Stimulated activated naive CD8-positive, alpha-beta T cell treated with anti-CD3 and anti-CD28 coated beads, Interleukin-15, amount 100 ng/mL, for 72 hours (primary cell): ENCODE measurements around the gene GUCY2F.

Experiments used
- ATAC-seq: fragments of 150-1000 bp; cut with Tn5 transposase; 2 replicates; pipeline ENCODE4 v1.10.0; 2021; ENCODE audit warnings: mild to moderate bottlenecking, moderate library complexity
- DNase-seq, 2 donors: peaks; one replicate each; pipeline ENCODE4 v3.0.0; 2021 to 2022
- H3K27ac Mint-ChIP-seq, 2 donors: one replicate each; pipeline ENCODE4 v1.8.0; 2022; ENCODE audit warnings: mild to moderate bottlenecking in 2 of 2, mixed read lengths in 2 of 2, moderate library complexity in 2 of 2
- H3K27me3 Mint-ChIP-seq: one replicate; pipeline ENCODE4 v1.8.0; 2022; ENCODE audit warnings: mixed read lengths
- H3K4me1 Mint-ChIP-seq: one replicate; pipeline ENCODE4 v1.8.0; 2022; ENCODE audit warnings: mild to moderate bottlenecking, mixed read lengths
- H3K4me3 Mint-ChIP-seq, 2 donors: one replicate each; pipeline ENCODE4 v1.8.0; 2022; ENCODE audit warnings: mild to moderate bottlenecking in 2 of 2, mixed read lengths in 2 of 2, moderate library complexity in 1 of 2
- H3K9me3 Mint-ChIP-seq, 2 donors: one replicate each; pipeline ENCODE4 v1.8.0; 2022; ENCODE audit warnings: mixed read lengths in 2 of 2

GUCY2F gene

DNA sequence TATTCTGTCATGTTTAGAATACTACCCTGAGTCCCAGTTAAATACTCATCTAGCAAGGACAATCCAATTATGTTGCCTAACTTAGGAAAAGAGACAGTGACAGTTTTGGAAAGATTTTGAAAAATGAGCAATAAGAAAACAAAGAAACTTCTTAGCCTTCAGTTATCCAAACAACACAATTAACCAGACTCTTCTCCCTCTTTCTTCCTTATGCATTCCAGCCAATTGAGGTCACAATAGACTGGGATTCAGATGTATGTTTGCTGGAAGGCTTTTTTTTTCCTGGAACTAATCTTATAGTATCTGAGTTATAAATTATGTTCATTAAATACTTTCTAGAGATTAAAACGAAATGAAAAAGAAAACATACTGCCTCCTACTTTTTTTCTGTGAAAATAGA lies 109.6 kb downstream of the GUCY2F start:
- Mint-ChIP-seq H3K4me3 (no peak overlapping the region), H3K27me3 (peaks cover 7% of the 10 kb centered on the region), H3K9me3 (no peaks in the 10 kb centered on the region), H3K4me1 (no peaks in the 10 kb centered on the region), H3K27ac (no peak overlapping the region)
- DNase-seq = no peak
- no peak for ATAC-seq

DNA sequence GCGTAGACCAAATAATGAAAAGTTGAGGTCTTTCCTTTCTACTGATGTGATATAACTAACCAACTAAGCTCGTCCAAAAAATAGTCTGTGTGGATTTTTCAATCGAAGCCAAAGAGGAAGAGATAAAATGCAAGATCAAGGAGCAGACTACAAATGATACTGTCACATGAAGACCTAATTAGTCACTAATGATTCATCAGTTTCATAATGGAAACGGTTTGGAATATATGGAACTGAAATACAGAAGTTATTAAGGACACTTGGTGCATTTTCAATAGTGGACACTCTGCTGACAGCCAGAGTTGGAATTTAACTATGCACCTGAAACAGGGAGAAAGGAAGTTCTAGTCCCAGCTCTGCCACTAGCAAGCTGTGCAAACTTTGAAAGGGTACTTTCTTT lies 119.8 kb downstream of the GUCY2F start:
- Mint-ChIP-seq H3K9me3 (no peaks in the 10 kb centered on the region), H3K4me3 (no peak overlapping the region), H3K27me3 (peaks cover 8% of the 10 kb centered on the region), H3K27ac (no peak overlapping the region), H3K4me1 (no peaks in the 10 kb centered on the region)
- no peak for DNase-seq
- ATAC-seq = no peak

DNA sequence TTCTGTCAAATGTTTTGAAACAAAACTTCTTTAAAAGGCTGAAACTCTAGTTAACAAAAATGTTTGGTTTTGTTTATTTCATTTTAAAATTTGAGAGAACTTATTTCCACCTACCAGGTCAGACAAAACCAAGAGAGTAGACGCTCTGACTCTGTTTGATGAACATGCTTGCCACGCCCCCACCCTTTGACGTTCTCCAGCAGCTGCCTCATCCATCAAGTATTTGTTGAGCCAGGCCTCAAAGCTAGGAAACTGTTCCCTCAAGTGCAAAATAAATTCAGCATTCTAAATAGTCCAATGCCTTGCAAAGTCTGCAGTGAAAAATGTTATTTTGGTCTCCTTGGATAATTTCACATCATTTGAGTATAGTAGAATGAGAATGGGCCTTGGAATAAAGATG lies 121.6 kb downstream of the GUCY2F start:
- DNase-seq (no peak), ATAC-seq (no peak)
- H3K27me3 Mint-ChIP-seq = peaks cover 8% of the 10 kb centered on the region
- no peaks in the 10 kb centered on the region for H3K9me3 Mint-ChIP-seq
- no peak overlapping the region for H3K4me3 Mint-ChIP-seq
- no peak overlapping the region for H3K27ac Mint-ChIP-seq
- H3K4me1 Mint-ChIP-seq = no peaks in the 10 kb centered on the region

DNA sequence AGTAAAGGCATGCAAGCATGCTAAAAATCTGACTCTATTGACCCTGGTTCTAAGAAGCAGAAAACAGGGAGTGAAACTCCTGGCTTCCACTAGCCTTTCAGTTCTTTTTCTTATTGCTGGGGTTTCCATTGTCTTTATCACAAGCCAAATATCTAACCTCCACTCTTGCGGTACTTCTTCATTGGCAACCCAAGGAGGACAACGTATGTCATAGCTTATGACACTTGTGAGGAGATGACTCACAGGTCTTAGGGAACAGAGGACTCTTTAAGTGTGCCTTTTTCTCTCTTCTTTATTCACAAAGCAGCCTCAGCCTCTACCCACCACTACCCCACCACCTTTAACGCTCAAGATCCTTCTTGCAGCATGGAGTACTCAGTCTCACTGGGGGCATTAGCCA lies 124.2 kb downstream of the GUCY2F start:
- Mint-ChIP-seq H3K27me3 (no peaks in the 10 kb centered on the region), H3K4me3 (no peak overlapping the region), H3K4me1 (no peaks in the 10 kb centered on the region), H3K27ac (no peak overlapping the region), H3K9me3 (no peaks in the 10 kb centered on the region)
- DNase-seq = no peak
- peak; percentile 40 for ATAC-seq

- Mint-ChIP-seq H3K4me1 (no peaks in the 10 kb centered on the region), H3K4me3 (no peak overlapping the region), H3K27me3 (peaks cover 6% of the 10 kb centered on the region), H3K27ac (no peak overlapping the region), H3K9me3 (no peaks in the 10 kb centered on the region)
- DNase-seq (no peak), ATAC-seq (no peak)
These were observed 125.2 kb downstream of the GUCY2F start for GRCh38 chrX:109356684-109357083.

DNA sequence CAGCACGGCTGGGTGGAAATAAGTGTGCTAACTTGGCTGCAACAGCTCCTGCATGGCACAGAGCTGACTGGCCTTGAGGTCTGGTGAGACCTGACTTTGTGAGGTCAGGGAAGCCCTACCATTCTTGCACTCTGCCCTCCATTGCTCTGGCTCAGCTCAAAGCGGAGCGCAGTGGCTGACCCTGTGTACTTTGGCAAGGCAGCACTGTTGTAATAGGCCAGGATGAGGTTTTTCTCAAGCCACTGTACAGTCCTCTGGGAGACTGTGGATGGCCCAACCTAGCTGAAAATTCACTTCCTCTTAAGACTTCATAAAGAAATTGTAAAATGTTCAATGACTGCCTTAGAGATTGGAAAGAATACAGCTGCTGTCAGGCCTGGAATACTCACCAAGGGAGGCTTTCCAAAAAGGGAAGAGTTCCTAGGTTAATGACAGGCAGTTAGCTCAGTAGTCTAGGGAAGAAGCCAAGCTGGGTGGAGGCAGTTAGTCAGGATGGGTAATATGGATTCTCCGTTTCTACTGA lies 129.8 kb downstream of the GUCY2F start:
- ATAC-seq = no peak
- Mint-ChIP-seq H3K27me3 (peaks cover 7% of the 10 kb centered on the region), H3K4me1 (peaks cover 1% of the 10 kb centered on the region), H3K9me3 (no peaks in the 10 kb centered on the region), H3K27ac (no peak overlapping the region), H3K4me3 (no peak overlapping the region)
- no peak for DNase-seq

DNA sequence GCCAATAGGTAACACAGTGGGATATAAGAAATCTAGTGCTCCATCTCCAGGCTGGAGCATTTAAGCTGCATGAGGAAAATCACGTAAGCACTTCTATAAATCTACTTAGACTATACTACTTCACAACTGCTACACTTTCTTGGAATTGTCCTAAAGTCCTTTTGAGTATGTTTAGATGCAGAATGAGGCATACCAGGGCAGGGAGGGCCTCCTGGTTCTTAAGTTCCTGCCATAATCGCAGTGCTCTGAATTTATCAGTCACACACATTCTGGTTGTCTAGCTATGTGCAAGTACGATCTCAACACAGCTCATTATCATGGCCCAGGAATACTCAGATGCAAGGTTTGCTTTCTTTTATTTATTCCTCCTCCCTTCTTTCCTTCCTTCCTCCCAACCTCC lies 130.3 kb downstream of the GUCY2F start:
- H3K4me3 Mint-ChIP-seq = no peak overlapping the region
- H3K4me1 Mint-ChIP-seq = peaks cover 5% of the 10 kb centered on the region
- DNase-seq (no peak), ATAC-seq (no peak)
- no peak overlapping the region for H3K27ac Mint-ChIP-seq
- peaks cover 7% of the 10 kb centered on the region for H3K27me3 Mint-ChIP-seq
- H3K9me3 Mint-ChIP-seq = no peaks in the 10 kb centered on the region

DNA sequence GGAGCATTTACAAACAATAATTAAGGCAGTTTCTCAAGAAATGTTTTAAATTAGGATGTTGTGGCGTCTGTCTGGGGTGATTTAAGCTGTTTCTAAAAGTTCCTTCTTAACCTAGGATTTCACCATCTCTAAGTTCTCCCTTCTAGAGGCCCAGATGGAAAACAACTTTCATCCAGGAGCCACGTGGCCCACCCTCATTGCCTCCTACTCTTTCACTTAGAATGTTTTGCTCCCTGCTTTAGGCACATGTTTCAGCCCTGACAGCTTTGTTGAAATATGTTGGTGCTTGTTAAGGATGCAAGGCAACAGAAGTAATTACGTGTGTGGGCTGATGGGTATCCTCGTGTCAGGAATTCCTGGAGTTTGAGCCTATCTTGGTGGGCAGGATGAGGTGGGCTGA lies 131.3 kb downstream of the GUCY2F start:
- H3K4me3 Mint-ChIP-seq = no peak overlapping the region
- H3K27me3 Mint-ChIP-seq = peaks cover 7% of the 10 kb centered on the region
- no peaks in the 10 kb centered on the region for H3K9me3 Mint-ChIP-seq
- DNase-seq = no peak
- no peak for ATAC-seq
- no peak overlapping the region for H3K27ac Mint-ChIP-seq
- H3K4me1 Mint-ChIP-seq = peaks cover 5% of the 10 kb centered on the region

DNA sequence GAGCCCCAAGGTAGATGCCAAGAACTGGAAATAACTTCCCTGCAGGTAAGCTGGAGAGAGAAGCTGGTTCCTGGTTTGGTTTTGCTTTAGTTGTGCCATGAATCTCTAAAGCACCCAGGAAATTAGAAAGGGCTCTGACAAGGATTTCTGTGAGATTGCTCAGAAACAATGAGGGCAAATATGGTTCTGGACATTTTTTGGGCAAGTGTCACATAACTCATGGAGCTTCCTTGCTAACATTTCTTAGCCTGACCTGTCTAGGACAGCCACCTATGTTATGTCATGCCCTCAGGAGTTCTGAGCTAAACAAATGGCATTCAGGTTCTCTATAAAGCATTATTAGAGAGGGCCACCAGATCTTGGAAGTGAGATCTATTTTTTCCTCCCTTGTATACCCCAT lies 131.8 kb downstream of the GUCY2F start:
- no peaks in the 10 kb centered on the region for H3K9me3 Mint-ChIP-seq
- H3K4me3 Mint-ChIP-seq = no peak overlapping the region
- no peak overlapping the region for H3K27ac Mint-ChIP-seq
- DNase-seq = no peak
- peaks cover 5% of the 10 kb centered on the region for H3K4me1 Mint-ChIP-seq
- peaks cover 7% of the 10 kb centered on the region for H3K27me3 Mint-ChIP-seq
- no peak for ATAC-seq

DNA sequence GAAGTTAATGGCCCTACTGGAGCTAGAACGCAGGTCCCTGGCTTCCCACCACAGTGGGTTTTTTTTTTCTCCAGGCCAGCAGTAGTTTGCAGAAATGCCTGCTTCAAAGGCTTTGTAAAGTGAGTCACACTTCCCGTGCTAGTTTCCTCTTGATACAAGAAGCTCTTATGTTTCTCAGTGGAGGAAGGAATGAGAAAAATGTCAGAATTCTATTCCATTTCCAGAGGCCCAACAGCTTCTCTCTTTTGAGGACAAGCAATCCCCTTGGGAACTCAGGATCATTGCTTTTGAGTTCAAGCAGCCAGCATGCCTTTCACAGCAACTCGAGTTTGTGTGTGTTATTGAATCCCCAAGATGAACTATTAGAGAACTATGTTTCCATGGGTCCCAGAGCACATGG lies 134.3 kb downstream of the GUCY2F start:
- H3K4me1 Mint-ChIP-seq = peaks cover 5% of the 10 kb centered on the region
- no peaks in the 10 kb centered on the region for H3K9me3 Mint-ChIP-seq

DNA sequence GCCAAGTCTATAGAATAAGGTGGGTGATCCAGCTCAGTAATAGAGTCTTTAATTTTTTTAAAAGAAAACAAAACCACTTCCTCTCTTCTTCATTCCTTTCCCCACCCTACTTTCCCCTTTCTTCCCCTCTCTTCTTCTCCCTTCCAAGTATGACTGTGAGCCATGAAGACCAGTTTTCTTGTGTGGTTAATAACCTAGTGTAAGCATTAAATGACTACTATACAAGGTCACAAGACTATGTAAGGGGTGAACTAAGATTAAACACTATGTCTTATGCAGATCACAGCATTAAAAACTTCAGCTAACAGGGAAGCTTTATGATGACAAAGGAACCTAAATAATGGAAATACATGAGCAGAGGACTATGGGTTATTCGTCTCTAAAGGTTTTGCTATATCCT lies 135.4 kb downstream of the GUCY2F start:
- Mint-ChIP-seq H3K4me3 (no peak overlapping the region), H3K9me3 (no peaks in the 10 kb centered on the region), H3K27me3 (no peaks in the 10 kb centered on the region), H3K27ac (no peak overlapping the region), H3K4me1 (peaks cover 5% of the 10 kb centered on the region)
- no peak for ATAC-seq
- no peak for DNase-seq

More for the DNA sequence above, 134.3 kb downstream of the GUCY2F start:
- ATAC-seq = no peak
- Mint-ChIP-seq H3K27ac (no peak overlapping the region), H3K27me3 (peaks cover 7% of the 10 kb centered on the region), H3K4me3 (no peak overlapping the region)
- no peak for DNase-seq

GRCh38 chrX:109345856-109346255 lies 136.0 kb downstream of the GUCY2F start:
- Mint-ChIP-seq H3K27ac (no peak overlapping the region), H3K9me3 (no peaks in the 10 kb centered on the region), H3K4me3 (no peak overlapping the region), H3K4me1 (peaks cover 5% of the 10 kb centered on the region), H3K27me3 (no peaks in the 10 kb centered on the region)
- ATAC-seq (no peak), DNase-seq (no peak)

GRCh38 chrX:109344678-109345077 lies 137.2 kb downstream of the GUCY2F start:
- DNase-seq = no peak
- no peaks in the 10 kb centered on the region for H3K9me3 Mint-ChIP-seq
- H3K27me3 Mint-ChIP-seq = no peaks in the 10 kb centered on the region
- ATAC-seq = no peak
- H3K27ac Mint-ChIP-seq = no peak overlapping the region
- H3K4me3 Mint-ChIP-seq = no peak overlapping the region
- H3K4me1 Mint-ChIP-seq = peaks cover 5% of the 10 kb centered on the region

GRCh38 chrX:109344101-109344500 lies 137.8 kb downstream of the GUCY2F start:
- Mint-ChIP-seq H3K4me1 (peaks cover 5% of the 10 kb centered on the region), H3K9me3 (no peaks in the 10 kb centered on the region), H3K27ac (no peak overlapping the region), H3K4me3 (no peak overlapping the region), H3K27me3 (no peaks in the 10 kb centered on the region)
- DNase-seq = no peak
- ATAC-seq = no peak

- Mint-ChIP-seq H3K4me3 (no peak overlapping the region), H3K4me1 (peaks cover 5% of the 10 kb centered on the region), H3K27ac (no peak overlapping the region), H3K27me3 (no peaks in the 10 kb centered on the region), H3K9me3 (no peaks in the 10 kb centered on the region)
- DNase-seq (no peak), ATAC-seq (no peak)
These were observed 138.2 kb downstream of the GUCY2F start for GRCh38 chrX:109343671-109344070.

- no peak overlapping the region for H3K27ac Mint-ChIP-seq
- peaks cover 0 to 5% of the 10 kb centered on the region in 2 donors for H3K9me3 Mint-ChIP-seq
- no peaks in the 10 kb centered on the region for H3K4me1 Mint-ChIP-seq
- no peak overlapping the region for H3K4me3 Mint-ChIP-seq
- no peak for DNase-seq
- no peaks in the 10 kb centered on the region for H3K27me3 Mint-ChIP-seq
- ATAC-seq = no peak
These were observed 145.7 kb downstream of the GUCY2F start for GRCh38 chrX:109336141-109336540.

DNA sequence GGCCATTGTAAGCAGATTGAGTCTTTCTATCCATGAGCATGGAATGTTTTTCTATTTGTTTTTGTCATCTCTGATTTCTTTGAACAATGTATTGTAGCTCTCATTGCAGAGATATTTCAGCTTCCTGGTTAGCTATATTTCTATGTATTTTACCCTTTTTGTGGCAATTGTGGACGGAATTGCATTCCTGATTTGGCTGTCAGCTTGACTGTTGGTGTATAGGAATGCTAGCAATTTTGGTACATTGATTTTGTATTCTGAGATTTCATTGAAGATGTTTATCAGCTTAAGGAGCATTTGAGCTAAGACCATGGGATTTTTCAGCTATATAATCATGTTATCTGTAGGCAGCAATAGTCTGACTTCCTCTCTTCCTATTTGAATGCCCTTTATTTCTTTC lies 154.6 kb downstream of the GUCY2F start:
- no peak overlapping the region for H3K27ac Mint-ChIP-seq
- H3K9me3 Mint-ChIP-seq = peaks cover 0 to 15% of the 10 kb centered on the region in 2 donors
- no peak for ATAC-seq
- H3K27me3 Mint-ChIP-seq = no peaks in the 10 kb centered on the region
- DNase-seq = no peak
- H3K4me3 Mint-ChIP-seq = no peak overlapping the region
- no peaks in the 10 kb centered on the region for H3K4me1 Mint-ChIP-seq
